Measurements from ENCODE around the gene ERN1.

DNA sequence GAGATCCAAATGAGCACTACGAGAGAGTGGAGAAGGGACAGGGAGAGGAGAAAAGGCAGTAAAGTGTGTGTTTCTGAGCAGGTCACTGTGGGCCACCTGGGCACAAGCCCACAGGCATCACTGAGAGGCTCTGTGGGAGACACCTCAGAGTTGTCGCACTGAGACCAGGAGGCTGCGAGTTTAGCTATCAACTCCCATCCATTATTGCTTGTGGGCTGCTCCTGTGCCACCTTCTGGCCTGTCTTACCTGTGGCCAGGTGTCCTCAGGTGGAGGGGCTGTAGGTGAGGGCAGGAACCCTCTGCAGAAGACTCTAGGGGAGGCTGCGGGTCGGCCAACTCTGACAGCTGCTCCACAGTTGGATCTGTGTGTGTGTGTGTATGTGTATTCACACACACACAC, 134.3 kb downstream of the ERN1 start:
- TF ChIP-seq, protein P1, sequence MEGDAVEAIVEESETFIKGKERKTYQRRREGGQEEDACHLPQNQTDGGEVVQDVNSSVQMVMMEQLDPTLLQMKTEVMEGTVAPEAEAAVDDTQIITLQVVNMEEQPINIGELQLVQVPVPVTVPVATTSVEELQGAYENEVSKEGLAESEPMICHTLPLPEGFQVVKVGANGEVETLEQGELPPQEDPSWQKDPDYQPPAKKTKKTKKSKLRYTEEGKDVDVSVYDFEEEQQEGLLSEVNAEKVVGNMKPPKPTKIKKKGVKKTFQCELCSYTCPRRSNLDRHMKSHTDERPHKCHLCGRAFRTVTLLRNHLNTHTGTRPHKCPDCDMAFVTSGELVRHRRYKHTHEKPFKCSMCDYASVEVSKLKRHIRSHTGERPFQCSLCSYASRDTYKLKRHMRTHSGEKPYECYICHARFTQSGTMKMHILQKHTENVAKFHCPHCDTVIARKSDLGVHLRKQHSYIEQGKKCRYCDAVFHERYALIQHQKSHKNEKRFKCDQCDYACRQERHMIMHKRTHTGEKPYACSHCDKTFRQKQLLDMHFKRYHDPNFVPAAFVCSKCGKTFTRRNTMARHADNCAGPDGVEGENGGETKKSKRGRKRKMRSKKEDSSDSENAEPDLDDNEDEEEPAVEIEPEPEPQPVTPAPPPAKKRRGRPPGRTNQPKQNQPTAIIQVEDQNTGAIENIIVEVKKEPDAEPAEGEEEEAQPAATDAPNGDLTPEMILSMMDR (conservative IDR thresholded peaks at IDR 0.05; ENCODE audit: low read length), result no peak
- TF ChIP-seq EZH2phosphoT487 (IDR thresholded peaks at IDR 0.05; ENCODE audit: borderline replicate concordance), result no peak
